K562 (cell line): ENCODE data around the gene RDH14. TPM values are rescaled to one million over a fixed set of nuclear protein-coding genes. Genes with fewer than 3 reads are reported as not detected.

Source experiments
- ATAC-seq: fragments of 200-7000 bp; cut with Tn5 transposase; 3 replicates; pipeline ENCODE4 v1.9.1; 2020; ENCODE audit warnings: moderate library complexity
- BruUV-seq: library from RNA; stranded (reverse); fragments of 400-500 nt; replicated peaks from 2 replicates; lab custom pipeline; 2021; lab: Mats Ljungman, UMichigan
- CTCF ChIA-PET: fragments of 300-600 bp; formaldehyde crosslinking; extraction: SDS; loops from one replicate; lab custom pipeline; 2021; ENCODE audit warnings: low intra/inter-chr PET ratio; lab: Yijun Ruan, JAX
- POLR2A ChIA-PET: fragments of 300-600, 350-650 bp; sonication (Branson Sonifier 250); formaldehyde crosslinking; extraction: SDS; loops from one replicate; lab custom pipeline; 2021; ENCODE audit warnings: antibody characterized with exemption, inconsistent platforms; lab: Yijun Ruan, JAX
- DNase-seq, 4 experiments: peaks; one replicate each; pipeline versions ENCODE4 v3.0.0 to v3.0.0-alpha.2; 2011 to 2018; ENCODE audit warnings: low spot score in 3 of 4, mixed read lengths in 3 of 4; ENCODE audit errors: extremely low read depth in 1 of 4
- FAIRE-seq: peaks from 2 replicates; lab custom pipeline; 2011; peaks lifted over from hg19 to GRCh38; lab: Jason Lieb, UNC
- H2AFZ ChIP-seq: 2 replicates; pipeline ENCODE4 v1.6.0; 2011; ENCODE audit warnings: low read depth, low read length, control low read depth, inconsistent platforms
- H3K27ac ChIP-seq: fragments of 200-600 bp; 3 replicates; pipeline ENCODE4 v1.8.0; 2011; ENCODE audit warnings: low read depth, mild to moderate bottlenecking, control low read depth, inconsistent platforms, low read length, moderate library complexity, mixed read lengths; ENCODE audit errors: extremely low read depth
- H3K27me3 ChIP-seq, 2 experiments: fragments of 300-600 bp in 1 of 2; 2 replicates in 1 of 2; 3 replicates in 1 of 2; pipeline versions ENCODE4 v1.6.0 to v1.8.0; 2011; ENCODE audit warnings: inconsistent platforms in 2 of 2, low read length in 2 of 2, mild to moderate bottlenecking in 1 of 2, mixed read lengths in 1 of 2, moderate library complexity in 1 of 2; ENCODE audit not compliant: control insufficient read depth in 2 of 2, insufficient read depth in 2 of 2
- H3K36me3 ChIP-seq: fragments of 300-600 bp; 3 replicates; pipeline ENCODE4 v1.8.0; 2011; ENCODE audit warnings: mild to moderate bottlenecking, low read length, inconsistent platforms; ENCODE audit not compliant: control insufficient read depth, insufficient read depth
- H3K4me1 ChIP-seq, 2 experiments: fragments of 200-600 bp in 1 of 2; replicated peaks in 1 of 2; 2 replicates in 1 of 2; 3 replicates in 1 of 2; pipeline versions ENCODE4 v1.5.1 to v1.8.0; 2011; ENCODE audit warnings: inconsistent platforms in 2 of 2, low read length in 2 of 2, mild to moderate bottlenecking in 1 of 2, mixed read lengths in 1 of 2, moderate library complexity in 1 of 2; ENCODE audit not compliant: control insufficient read depth in 2 of 2, insufficient read depth in 2 of 2
- H3K4me2 ChIP-seq: 2 replicates; pipeline ENCODE4 v1.6.1; 2011; ENCODE audit warnings: low read length, control low read depth, inconsistent platforms, mixed read lengths; ENCODE audit not compliant: insufficient read depth
- H3K4me3 ChIP-seq: fragments of 200-600 bp; sonication (generic), shearing (Covaris generic); 2 replicates; pipeline ENCODE4 v1.5.1; 2016; ENCODE audit warnings: control low read depth, inconsistent platforms
- H3K79me2 ChIP-seq: fragments of 200-600 bp; 3 replicates; pipeline ENCODE4 v1.8.0; 2011; ENCODE audit warnings: low read length, inconsistent platforms; ENCODE audit not compliant: control insufficient read depth, insufficient read depth
- H3K9ac ChIP-seq, 2 experiments: 2 replicates each; pipeline versions ENCODE4 v1.6.0 to v1.6.1; 2011; ENCODE audit warnings: low read depth in 2 of 2, low read length in 2 of 2, control low read depth in 1 of 2, inconsistent platforms in 1 of 2, mild to moderate bottlenecking in 1 of 2, mixed read lengths in 1 of 2; ENCODE audit not compliant: insufficient read depth in 1 of 2
- H3K9me1 ChIP-seq: one replicate; pipeline ENCODE4 v1.6.0; 2011; ENCODE audit warnings: inconsistent platforms, mild to moderate bottlenecking, low read length, moderate library complexity; ENCODE audit not compliant: control insufficient read depth, insufficient read depth
- H3K9me3 ChIP-seq: replicated peaks from 2 replicates; pipeline ENCODE4 v1.5.1; 2011; ENCODE audit warnings: low read depth, low read length, inconsistent platforms; ENCODE audit not compliant: control insufficient read depth, insufficient read depth
- H4K20me1 ChIP-seq: replicated peaks from 2 replicates; pipeline ENCODE4 v1.6.1; 2011; ENCODE audit warnings: low read length, inconsistent platforms, mixed read lengths; ENCODE audit not compliant: control insufficient read depth, insufficient read depth
- LEF1 ChIP-seq: fragments of 450-650 bp; IDR thresholded peaks from 2 replicates; pipeline ENCODE4 v1.6.1; 2016; ENCODE audit warnings: mild to moderate bottlenecking
- WGBS: fragments of 100-300 bp; shearing (Covaris generic); methylation state at CpG from one replicate; pipeline ENCODE4 v1.1.6; 2016; ENCODE audit warnings: low coverage, mixed read lengths; ENCODE audit not compliant: insufficient coverage; ENCODE audit errors: missing lambda C conversion rate; 5-methylcytosine and 5-hydroxymethylcytosine counted together
- in situ Hi-C: fragments of 300-500 bp; cut with MboI; formaldehyde crosslinking; loops from 4 replicates; pipeline ENCODE4 v1.15.0; 2018; ENCODE audit warnings: inconsistent platforms, mixed read lengths
- intact Hi-C: fragments of 100-400 bp; cut with micrococcal nuclease; formaldehyde crosslinking; loops from 2 replicates; pipeline ENCODE4 v1.14.2; 2022
- polyA plus RNA-seq, 8 experiments: library from polyadenylated mRNA; depleted of rRNA in 4 of 8; stranded (reverse) in 5 of 8; unstranded in 3 of 8; fragments of >200 nt; fragmentation: Nextera tagmentation in 2 of 8; fragmentation: Illumina TruSeq in 1 of 8; extraction: Ambion mirVana in 2 of 8; extraction: Trizol in 1 of 8; gene quantifications; 2 replicates each; pipeline versions ENCODE4 v1.2.1 to v1.2.3, GENCODE V29; 2011 to 2014; ENCODE audit warnings: inconsistent platforms in 1 of 8, missing spikeins in 1 of 8
- total RNA-seq, 7 experiments: library from RNA; depleted of rRNA in 6 of 7; stranded (reverse); fragments of >200 nt in 6 of 7; fragmentation: Illumina TruSeq in 2 of 7; extraction: Trizol in 2 of 7; gene quantifications; 2 replicates each; pipeline versions ENCODE4 v1.2.1 to v1.2.3, GENCODE V29; 2011 to 2021; ENCODE audit warnings: low replicate concordance in 1 of 7
- TF ChIP-seq, protein P1 (sequence below): fragments of 250-450 bp; sonication (Bioruptor Pico); IDR thresholded peaks from 2 replicates; pipeline ENCODE4 v1.4.0; 2020

Gene RDH14
- total and polyA plus RNA-seq, 9 of the 15 experiments (the other 6 are each of a cell fraction or from before 2014, with no cell fraction given), result 6.7 to 26.2 (median 20.9) TPM

- FAIRE-seq (no peak), ATAC-seq (no peak)
- Histone ChIP-seq H3K4me2 (no peak overlapping the region), H3K36me3 (no peaks in the 10 kb centered on the region), H3K9me3 (no peaks in the 10 kb centered on the region), H3K4me1 (no peaks in the 10 kb centered on the region), H3K27me3 (peaks cover 3 to 17% of the 10 kb centered on the region in 2 experiments; a peak in 3 of 5 replicates)
- CTCF ChIA-PET, result no interaction called here
- TF ChIP-seq, protein P1, sequence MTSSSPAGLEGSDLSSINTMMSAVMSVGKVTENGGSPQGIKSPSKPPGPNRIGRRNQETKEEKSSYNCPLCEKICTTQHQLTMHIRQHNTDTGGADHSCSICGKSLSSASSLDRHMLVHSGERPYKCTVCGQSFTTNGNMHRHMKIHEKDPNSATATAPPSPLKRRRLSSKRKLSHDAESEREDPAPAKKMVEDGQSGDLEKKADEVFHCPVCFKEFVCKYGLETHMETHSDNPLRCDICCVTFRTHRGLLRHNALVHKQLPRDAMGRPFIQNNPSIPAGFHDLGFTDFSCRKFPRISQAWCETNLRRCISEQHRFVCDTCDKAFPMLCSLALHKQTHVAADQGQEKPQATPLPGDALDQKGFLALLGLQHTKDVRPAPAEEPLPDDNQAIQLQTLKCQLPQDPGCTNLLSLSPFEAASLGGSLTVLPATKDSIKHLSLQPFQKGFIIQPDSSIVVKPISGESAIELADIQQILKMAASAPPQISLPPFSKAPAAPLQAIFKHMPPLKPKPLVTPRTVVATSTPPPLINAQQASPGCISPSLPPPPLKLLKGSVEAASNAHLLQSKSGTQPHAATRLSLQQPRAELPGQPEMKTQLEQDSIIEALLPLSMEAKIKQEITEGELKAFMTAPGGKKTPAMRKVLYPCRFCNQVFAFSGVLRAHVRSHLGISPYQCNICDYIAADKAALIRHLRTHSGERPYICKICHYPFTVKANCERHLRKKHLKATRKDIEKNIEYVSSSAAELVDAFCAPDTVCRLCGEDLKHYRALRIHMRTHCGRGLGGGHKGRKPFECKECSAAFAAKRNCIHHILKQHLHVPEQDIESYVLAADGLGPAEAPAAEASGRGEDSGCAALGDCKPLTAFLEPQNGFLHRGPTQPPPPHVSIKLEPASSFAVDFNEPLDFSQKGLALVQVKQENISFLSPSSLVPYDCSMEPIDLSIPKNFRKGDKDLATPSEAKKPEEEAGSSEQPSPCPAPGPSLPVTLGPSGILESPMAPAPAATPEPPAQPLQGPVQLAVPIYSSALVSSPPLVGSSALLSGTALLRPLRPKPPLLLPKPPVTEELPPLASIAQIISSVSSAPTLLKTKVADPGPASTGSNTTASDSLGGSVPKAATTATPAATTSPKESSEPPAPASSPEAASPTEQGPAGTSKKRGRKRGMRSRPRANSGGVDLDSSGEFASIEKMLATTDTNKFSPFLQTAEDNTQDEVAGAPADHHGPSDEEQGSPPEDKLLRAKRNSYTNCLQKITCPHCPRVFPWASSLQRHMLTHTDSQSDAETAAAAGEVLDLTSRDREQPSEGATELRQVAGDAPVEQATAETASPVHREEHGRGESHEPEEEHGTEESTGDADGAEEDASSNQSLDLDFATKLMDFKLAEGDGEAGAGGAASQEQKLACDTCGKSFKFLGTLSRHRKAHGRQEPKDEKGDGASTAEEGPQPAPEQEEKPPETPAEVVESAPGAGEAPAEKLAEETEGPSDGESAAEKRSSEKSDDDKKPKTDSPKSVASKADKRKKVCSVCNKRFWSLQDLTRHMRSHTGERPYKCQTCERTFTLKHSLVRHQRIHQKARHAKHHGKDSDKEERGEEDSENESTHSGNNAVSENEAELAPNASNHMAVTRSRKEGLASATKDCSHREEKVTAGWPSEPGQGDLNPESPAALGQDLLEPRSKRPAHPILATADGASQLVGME (CRISPR knock-in tag), result no peak
- TF ChIP-seq LEF1, result no peak
- TF ChIP-seq, all 486 proteins: peak for 0
- POLR2A ChIA-PET, result no interaction called here
- in situ Hi-C loops, result no loop called here
- Histone ChIP-seq H3K9me1 (no peaks in the 10 kb centered on the region), H2AFZ (no peak overlapping the region), H3K27ac (no peak overlapping the region), H3K9ac (no peak overlapping the region), H3K79me2 (no peaks in the 10 kb centered on the region), H4K20me1 (no peaks in the 10 kb centered on the region), H3K4me3 (no peak overlapping the region)
- no peak for DNase-seq
- BruUV-seq, result no TSS peak
- 5% methylated on average over 3 of the region's 3 CpGs for WGBS
- intact Hi-C loops, result no loop called here
Observed at GRCh38 chr2:18580606-18581005, 20.2 kb upstream of the RDH14 start.
